Type B pancreatic cell (in vitro differentiated cells): ENCODE measurements around the gene ADAM19. TPM values are rescaled to one million over a fixed set of nuclear protein-coding genes. Genes with fewer than 3 reads are reported as not detected.

Source experiments
- DNase-seq: peaks from one replicate; pipeline ENCODE4 v3.0.0; 2021; ENCODE audit warnings: mixed read lengths; ENCODE audit not compliant: unreplicated experiment; ENCODE audit errors: extremely low spot score
- H3K27ac Mint-ChIP-seq: 2 replicates; pipeline ENCODE4 v1.8.0; 2021; ENCODE audit warnings: mild to moderate bottlenecking, mixed read lengths
- H3K27me3 Mint-ChIP-seq: 2 replicates; pipeline ENCODE4 v1.8.0; 2021; ENCODE audit warnings: mixed read lengths
- H3K36me3 Mint-ChIP-seq: 2 replicates; pipeline ENCODE4 v1.8.0; 2021; ENCODE audit warnings: mixed read lengths
- H3K4me1 Mint-ChIP-seq: one replicate; pipeline ENCODE4 v1.8.0; 2021; ENCODE audit warnings: mixed read lengths; ENCODE audit not compliant: unreplicated experiment
- H3K4me3 Mint-ChIP-seq: 2 replicates; pipeline ENCODE4 v1.8.0; 2021; ENCODE audit warnings: mild to moderate bottlenecking, mixed read lengths
- H3K9me3 Mint-ChIP-seq: 2 replicates; pipeline ENCODE4 v1.8.0; 2021; ENCODE audit warnings: mixed read lengths
- total RNA-seq: library from RNA; stranded (reverse); gene quantifications from 2 replicates; pipeline ENCODE4 v1.2.1, GENCODE V29; 2021; ENCODE audit warnings: low replicate concordance
- TF ChIP-seq, protein P1 (sequence below): fragments of 200-600 bp; sonication (generic); conservative IDR thresholded peaks from 2 replicates; pipeline ENCODE4 v1.5.0; 2021; ENCODE audit warnings: antibody characterized with exemption, mild to moderate bottlenecking

The ADAM19 gene
- total RNA-seq, 1 donor from 2014 or later: 15.8 TPM

DNA sequence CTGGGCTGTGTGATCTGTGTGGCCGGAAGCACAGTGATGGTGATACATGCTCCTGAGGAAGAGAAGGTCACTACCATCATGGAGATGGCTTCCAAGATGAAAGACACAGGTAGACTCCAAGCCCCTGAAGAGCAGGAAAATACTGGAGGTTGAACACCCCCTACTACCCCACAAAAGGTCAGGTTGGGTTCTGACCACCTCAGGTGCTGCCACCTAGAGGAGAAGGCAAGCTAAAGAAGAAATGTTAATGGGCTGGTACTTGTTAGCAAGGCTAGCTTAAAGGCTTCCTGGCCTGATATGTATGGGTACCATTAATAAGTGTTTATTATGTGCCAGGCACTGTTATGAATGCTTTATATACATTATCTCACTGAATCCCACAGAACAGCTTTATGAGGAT, 103.9 kb downstream of the ADAM19 start:
- Mint-ChIP-seq H3K27ac (no peak overlapping the region), H3K4me1 (peaks cover 10% of the 10 kb centered on the region), H3K4me3 (no peak overlapping the region), H3K9me3 (no peaks in the 10 kb centered on the region), H3K27me3 (no peaks in the 10 kb centered on the region), H3K36me3 (no peaks in the 10 kb centered on the region)
- TF ChIP-seq, protein P1, sequence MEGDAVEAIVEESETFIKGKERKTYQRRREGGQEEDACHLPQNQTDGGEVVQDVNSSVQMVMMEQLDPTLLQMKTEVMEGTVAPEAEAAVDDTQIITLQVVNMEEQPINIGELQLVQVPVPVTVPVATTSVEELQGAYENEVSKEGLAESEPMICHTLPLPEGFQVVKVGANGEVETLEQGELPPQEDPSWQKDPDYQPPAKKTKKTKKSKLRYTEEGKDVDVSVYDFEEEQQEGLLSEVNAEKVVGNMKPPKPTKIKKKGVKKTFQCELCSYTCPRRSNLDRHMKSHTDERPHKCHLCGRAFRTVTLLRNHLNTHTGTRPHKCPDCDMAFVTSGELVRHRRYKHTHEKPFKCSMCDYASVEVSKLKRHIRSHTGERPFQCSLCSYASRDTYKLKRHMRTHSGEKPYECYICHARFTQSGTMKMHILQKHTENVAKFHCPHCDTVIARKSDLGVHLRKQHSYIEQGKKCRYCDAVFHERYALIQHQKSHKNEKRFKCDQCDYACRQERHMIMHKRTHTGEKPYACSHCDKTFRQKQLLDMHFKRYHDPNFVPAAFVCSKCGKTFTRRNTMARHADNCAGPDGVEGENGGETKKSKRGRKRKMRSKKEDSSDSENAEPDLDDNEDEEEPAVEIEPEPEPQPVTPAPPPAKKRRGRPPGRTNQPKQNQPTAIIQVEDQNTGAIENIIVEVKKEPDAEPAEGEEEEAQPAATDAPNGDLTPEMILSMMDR: peak; percentile 71
- DNase-seq: no peak

DNA sequence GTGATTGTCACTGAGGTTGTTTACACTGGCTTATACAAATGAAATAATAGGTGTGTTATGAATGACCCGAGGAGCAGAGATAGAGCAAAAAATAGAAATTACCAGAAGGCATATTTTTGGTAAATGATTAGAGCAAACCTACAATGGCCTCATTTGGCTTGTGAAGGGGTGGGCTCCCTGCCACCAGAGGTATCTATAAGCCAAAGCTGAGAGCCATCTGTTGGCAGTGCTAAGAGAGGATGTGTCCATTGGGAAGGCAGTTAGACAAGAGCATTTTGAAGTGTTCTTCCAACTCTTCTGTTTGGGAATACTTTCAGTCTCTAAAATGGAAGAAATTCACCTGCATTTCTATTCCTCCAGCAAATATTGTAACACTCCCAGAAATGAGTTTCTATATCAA, 104.9 kb downstream of the ADAM19 start:
- no peaks in the 10 kb centered on the region for H3K36me3 Mint-ChIP-seq
- no peak overlapping the region for H3K27ac Mint-ChIP-seq
- peaks cover 9% of the 10 kb centered on the region for H3K4me1 Mint-ChIP-seq

DNA sequence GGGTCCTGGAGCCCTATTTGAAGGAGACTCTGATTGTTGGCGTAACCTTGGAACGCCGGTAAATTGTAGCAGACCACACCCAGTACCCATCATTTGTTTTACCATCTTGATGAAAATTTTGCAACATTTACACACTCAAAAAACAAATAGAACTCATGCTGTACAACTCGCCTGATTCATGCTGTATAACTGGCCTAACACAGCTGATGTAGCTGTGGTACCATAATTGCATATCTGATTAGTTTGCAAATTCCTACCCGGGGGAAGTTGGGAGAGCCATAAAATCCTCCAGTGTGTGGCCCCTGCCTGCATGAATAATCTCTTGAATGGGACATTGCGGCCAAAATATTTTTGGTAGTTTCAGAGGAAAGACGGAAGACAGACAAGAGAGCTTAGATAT, 105.9 kb downstream of the ADAM19 start:
- Mint-ChIP-seq H3K27ac (no peak overlapping the region), H3K9me3 (no peaks in the 10 kb centered on the region), H3K4me3 (no peak overlapping the region), H3K4me1 (peaks cover 4% of the 10 kb centered on the region), H3K36me3 (no peaks in the 10 kb centered on the region), H3K27me3 (peaks cover 13% of the 10 kb centered on the region)
- TF ChIP-seq, protein P1: no peak
- no peak for DNase-seq

More for the DNA sequence above, 104.9 kb downstream of the ADAM19 start:
- DNase-seq: no peak
- TF ChIP-seq, protein P1: no peak
- no peaks in the 10 kb centered on the region for H3K9me3 Mint-ChIP-seq
- H3K27me3 Mint-ChIP-seq: peaks cover 8% of the 10 kb centered on the region
- no peak overlapping the region for H3K4me3 Mint-ChIP-seq

DNA sequence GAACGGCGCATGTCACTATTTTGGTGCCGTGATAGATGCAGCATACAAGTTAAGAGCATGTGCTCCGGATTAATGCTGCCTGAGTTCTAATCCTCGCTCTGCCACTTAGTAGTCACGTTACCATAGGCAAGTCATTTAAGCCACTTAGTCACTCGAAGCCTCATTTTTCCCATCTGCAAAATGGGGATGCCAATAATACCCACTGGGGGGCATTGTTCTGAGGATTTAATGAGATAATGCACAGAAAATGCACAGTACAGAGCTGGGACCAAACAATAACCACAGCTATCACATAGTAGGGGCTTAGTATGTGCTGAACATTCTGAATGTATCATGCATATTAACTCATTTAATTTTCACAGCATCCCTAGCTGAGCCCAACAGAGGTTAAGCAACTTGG, 106.5 kb downstream of the ADAM19 start:
- Mint-ChIP-seq H3K9me3 (no peaks in the 10 kb centered on the region), H3K27ac (no peak overlapping the region), H3K4me1 (peaks cover 10% of the 10 kb centered on the region), H3K27me3 (peaks cover 20% of the 10 kb centered on the region), H3K36me3 (no peaks in the 10 kb centered on the region), H3K4me3 (no peak overlapping the region)
- DNase-seq: no peak
- TF ChIP-seq, protein P1: no peak

DNA sequence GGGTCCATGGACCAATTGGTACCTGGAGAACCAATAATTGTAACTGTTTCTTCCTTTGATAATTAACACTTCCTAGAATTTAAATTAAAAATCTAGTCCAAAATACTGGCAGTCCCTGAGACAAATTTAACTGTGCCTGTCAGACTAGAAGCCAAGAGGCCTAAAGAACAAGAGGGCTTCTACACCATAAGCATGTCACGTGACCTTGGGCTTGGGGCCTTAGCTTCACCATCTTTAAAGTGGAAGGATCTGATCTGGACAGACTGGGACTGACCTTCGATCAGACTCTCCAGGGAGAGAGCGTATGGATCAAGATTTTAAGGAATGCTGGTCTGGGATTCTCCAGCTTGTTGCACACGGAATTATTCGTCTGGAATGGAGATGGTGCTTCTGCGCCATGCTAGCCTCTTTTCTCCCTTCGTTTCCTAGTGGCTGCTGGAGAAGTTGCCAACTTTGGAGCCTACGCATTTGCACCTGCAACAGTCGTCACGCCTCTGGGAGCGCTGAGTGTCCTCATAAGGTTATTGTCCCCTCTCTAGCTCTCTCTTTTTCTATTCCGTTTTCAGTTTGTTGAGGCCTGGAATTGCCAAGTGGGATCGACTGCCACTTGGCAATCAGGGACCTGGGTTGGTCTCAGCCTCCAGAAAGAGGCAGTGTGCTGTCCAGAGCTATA, 107.1 kb downstream of the ADAM19 start:
- Mint-ChIP-seq H3K27me3 (peaks cover 25% of the 10 kb centered on the region), H3K36me3 (no peaks in the 10 kb centered on the region), H3K4me3 (no peak overlapping the region), H3K9me3 (no peaks in the 10 kb centered on the region), H3K27ac (no peak overlapping the region), H3K4me1 (peaks cover 14% of the 10 kb centered on the region)
- TF ChIP-seq, protein P1: no peak
- DNase-seq: no peak
